Measurements from ENCODE around the gene GFOD1.

The GFOD1 gene

GRCh38 chr6:13412639-13413465 is 74.5 kb downstream of the GFOD1 start:
- H3K36me3 ChIP-seq (ENCODE audit: control insufficient read depth in 2 of 2, insufficient read depth in 2 of 2, low read length in 2 of 2) = peaks cover 0 to 2% of the 10 kb centered on the region in 2 donors
- H3K9ac ChIP-seq (ENCODE audit: low read length in 2 of 2) = peak overlapping the region in 1 of 2 donors; percentile 74
- no peaks in the 10 kb centered on the region for H3K9me3 ChIP-seq (ENCODE audit: control insufficient read depth in 2 of 2, low read length in 2 of 2)
- peak overlapping the region; percentile 6 to 40 for H3K4me3 ChIP-seq (ENCODE audit: low read length in 2 of 2)
- H3K27me3 ChIP-seq (ENCODE audit: control insufficient read depth in 1 of 2, insufficient read depth in 2 of 2, low read length in 2 of 2) = no peaks in the 10 kb centered on the region
- peaks cover 72% of the 10 kb centered on the region for H3K4me1 ChIP-seq (ENCODE audit: control insufficient read depth, insufficient read depth, low read length)
- H3K27ac ChIP-seq (ENCODE audit: low read length) = peak overlapping the region; percentile 98

DNA sequence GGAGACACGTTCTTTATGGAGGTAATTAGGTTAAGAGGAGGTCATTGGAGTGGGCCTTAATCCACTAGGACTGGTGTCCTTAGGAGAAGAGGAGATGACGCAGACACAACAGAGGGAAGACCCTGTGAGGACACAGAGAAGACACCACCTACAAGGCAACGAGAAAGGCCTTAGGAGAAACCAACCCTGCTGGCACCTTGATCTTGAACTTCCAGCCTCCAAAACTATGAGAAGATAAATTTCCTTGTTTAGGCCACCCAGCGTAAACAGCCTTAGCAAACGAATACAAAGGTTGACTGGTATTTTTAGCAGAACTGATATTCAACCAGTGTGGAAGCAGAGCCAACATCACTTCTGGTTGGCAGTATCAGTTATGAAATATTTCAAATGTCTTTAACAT is 75.2 kb downstream of the GFOD1 start:
- Histone ChIP-seq H3K36me3 (ENCODE audit: control insufficient read depth in 2 of 2, insufficient read depth in 2 of 2, low read length in 2 of 2) (peaks cover 0 to 2% of the 10 kb centered on the region in 2 donors), H3K27ac (ENCODE audit: low read length) (peak overlapping the region; percentile 98), H3K9ac (ENCODE audit: low read length in 2 of 2) (no peak overlapping the region), H3K4me3 (ENCODE audit: low read length in 2 of 2) (no peak overlapping the region), H3K4me1 (ENCODE audit: control insufficient read depth, insufficient read depth, low read length) (peaks cover 72% of the 10 kb centered on the region), H3K27me3 (ENCODE audit: control insufficient read depth in 1 of 2, insufficient read depth in 2 of 2, low read length in 2 of 2) (no peaks in the 10 kb centered on the region), H3K9me3 (ENCODE audit: control insufficient read depth in 2 of 2, low read length in 2 of 2) (no peaks in the 10 kb centered on the region)

- Histone ChIP-seq H3K36me3 (ENCODE audit: control insufficient read depth in 2 of 2, insufficient read depth in 2 of 2, low read length in 2 of 2) (peaks cover 0 to 2% of the 10 kb centered on the region in 2 donors), H3K27ac (ENCODE audit: low read length) (peak overlapping the region; percentile 98), H3K9me3 (ENCODE audit: control insufficient read depth in 2 of 2, low read length in 2 of 2) (no peaks in the 10 kb centered on the region), H3K4me1 (ENCODE audit: control insufficient read depth, insufficient read depth, low read length) (peaks cover 74% of the 10 kb centered on the region), H3K4me3 (ENCODE audit: low read length in 2 of 2) (no peak overlapping the region), H3K27me3 (ENCODE audit: control insufficient read depth in 1 of 2, insufficient read depth in 2 of 2, low read length in 2 of 2) (no peaks in the 10 kb centered on the region), H3K9ac (ENCODE audit: low read length in 2 of 2) (no peak overlapping the region)
Observed at GRCh38 chr6:13411484-13411883, 75.9 kb downstream of the GFOD1 start.

GRCh38 chr6:13409991-13410390 is 77.4 kb downstream of the GFOD1 start:
- peaks cover 70% of the 10 kb centered on the region for H3K4me1 ChIP-seq (ENCODE audit: control insufficient read depth, insufficient read depth, low read length)
- peaks cover 0 to 2% of the 10 kb centered on the region in 2 donors for H3K36me3 ChIP-seq (ENCODE audit: control insufficient read depth in 2 of 2, insufficient read depth in 2 of 2, low read length in 2 of 2)
- no peak overlapping the region for H3K4me3 ChIP-seq (ENCODE audit: low read length in 2 of 2)
- no peak overlapping the region for H3K9ac ChIP-seq (ENCODE audit: low read length in 2 of 2)
- peak overlapping the region; percentile 98 for H3K27ac ChIP-seq (ENCODE audit: low read length)
- H3K27me3 ChIP-seq (ENCODE audit: control insufficient read depth in 1 of 2, insufficient read depth in 2 of 2, low read length in 2 of 2) = no peaks in the 10 kb centered on the region
- no peaks in the 10 kb centered on the region for H3K9me3 ChIP-seq (ENCODE audit: control insufficient read depth in 2 of 2, low read length in 2 of 2)

GRCh38 chr6:13407709-13408695 is 79.4 kb downstream of the GFOD1 start:
- peaks cover 54% of the 10 kb centered on the region for H3K4me1 ChIP-seq (ENCODE audit: control insufficient read depth, insufficient read depth, low read length)
- no peaks in the 10 kb centered on the region for H3K27me3 ChIP-seq (ENCODE audit: control insufficient read depth in 1 of 2, insufficient read depth in 2 of 2, low read length in 2 of 2)
- H3K9me3 ChIP-seq (ENCODE audit: control insufficient read depth in 2 of 2, low read length in 2 of 2) = no peaks in the 10 kb centered on the region
- peaks cover 0 to 2% of the 10 kb centered on the region in 2 donors for H3K36me3 ChIP-seq (ENCODE audit: control insufficient read depth in 2 of 2, insufficient read depth in 2 of 2, low read length in 2 of 2)
- H3K4me3 ChIP-seq (ENCODE audit: low read length in 2 of 2) = no peak overlapping the region
- H3K9ac ChIP-seq (ENCODE audit: low read length in 2 of 2) = no peak overlapping the region
- peak overlapping the region; percentile 93 for H3K27ac ChIP-seq (ENCODE audit: low read length)

DNA sequence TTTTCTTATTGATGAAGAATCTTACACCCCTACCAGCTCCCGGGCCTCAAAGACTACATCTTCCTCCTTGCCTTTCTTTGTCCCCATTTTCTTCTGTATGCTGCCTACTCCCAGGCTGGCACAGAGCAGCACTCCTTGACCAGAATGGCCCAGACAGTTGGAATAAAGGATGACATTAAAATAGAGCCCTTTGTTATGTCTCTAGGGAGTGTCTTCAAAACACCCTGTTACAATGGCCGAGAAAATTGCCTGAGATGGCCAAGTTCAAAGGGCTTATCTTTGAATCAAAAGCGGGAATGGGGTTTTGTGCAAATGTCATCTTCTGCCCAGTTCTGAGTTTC is 80.1 kb downstream of the GFOD1 start:
- Histone ChIP-seq H3K27ac (ENCODE audit: low read length) (peak overlapping the region; percentile 93), H3K4me3 (ENCODE audit: low read length in 2 of 2) (no peak overlapping the region), H3K36me3 (ENCODE audit: control insufficient read depth in 2 of 2, insufficient read depth in 2 of 2, low read length in 2 of 2) (peaks cover 0 to 2% of the 10 kb centered on the region in 2 donors), H3K9ac (ENCODE audit: low read length in 2 of 2) (no peak overlapping the region), H3K9me3 (ENCODE audit: control insufficient read depth in 2 of 2, low read length in 2 of 2) (no peaks in the 10 kb centered on the region), H3K27me3 (ENCODE audit: control insufficient read depth in 1 of 2, insufficient read depth in 2 of 2, low read length in 2 of 2) (no peaks in the 10 kb centered on the region), H3K4me1 (ENCODE audit: control insufficient read depth, insufficient read depth, low read length) (peaks cover 47% of the 10 kb centered on the region)

DNA sequence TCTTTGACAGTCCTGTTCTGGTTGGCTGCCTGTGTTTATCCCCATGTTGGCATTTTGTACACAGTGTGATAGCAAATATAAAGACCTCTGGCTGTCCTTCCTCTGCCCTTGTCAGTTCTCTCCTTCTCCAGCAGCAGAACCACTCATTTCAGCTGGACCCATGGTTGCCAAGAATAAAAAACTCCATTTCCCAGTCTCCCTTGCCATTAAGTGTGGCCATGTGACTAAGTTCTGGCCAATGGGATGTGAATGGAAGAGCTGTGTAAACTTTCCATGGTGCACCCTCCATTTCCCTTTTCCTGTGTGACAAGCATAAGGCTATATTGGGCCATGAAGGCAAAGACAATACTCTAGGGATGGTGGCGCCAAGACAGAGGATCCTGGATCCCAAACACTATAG is 80.6 kb downstream of the GFOD1 start:
- no peaks in the 10 kb centered on the region for H3K36me3 ChIP-seq (ENCODE audit: control insufficient read depth in 2 of 2, insufficient read depth in 2 of 2, low read length in 2 of 2)
- H3K9me3 ChIP-seq (ENCODE audit: control insufficient read depth in 2 of 2, low read length in 2 of 2) = no peaks in the 10 kb centered on the region
- H3K4me1 ChIP-seq (ENCODE audit: control insufficient read depth, insufficient read depth, low read length) = peaks cover 43% of the 10 kb centered on the region
- H3K9ac ChIP-seq (ENCODE audit: low read length in 2 of 2) = peak overlapping the region in 1 of 2 donors; percentile 55
- H3K4me3 ChIP-seq (ENCODE audit: low read length in 2 of 2) = peak overlapping the region in 1 of 2 donors; percentile 41
- H3K27me3 ChIP-seq (ENCODE audit: control insufficient read depth in 1 of 2, insufficient read depth in 2 of 2, low read length in 2 of 2) = no peaks in the 10 kb centered on the region
- H3K27ac ChIP-seq (ENCODE audit: low read length) = peak overlapping the region; percentile 93

DNA sequence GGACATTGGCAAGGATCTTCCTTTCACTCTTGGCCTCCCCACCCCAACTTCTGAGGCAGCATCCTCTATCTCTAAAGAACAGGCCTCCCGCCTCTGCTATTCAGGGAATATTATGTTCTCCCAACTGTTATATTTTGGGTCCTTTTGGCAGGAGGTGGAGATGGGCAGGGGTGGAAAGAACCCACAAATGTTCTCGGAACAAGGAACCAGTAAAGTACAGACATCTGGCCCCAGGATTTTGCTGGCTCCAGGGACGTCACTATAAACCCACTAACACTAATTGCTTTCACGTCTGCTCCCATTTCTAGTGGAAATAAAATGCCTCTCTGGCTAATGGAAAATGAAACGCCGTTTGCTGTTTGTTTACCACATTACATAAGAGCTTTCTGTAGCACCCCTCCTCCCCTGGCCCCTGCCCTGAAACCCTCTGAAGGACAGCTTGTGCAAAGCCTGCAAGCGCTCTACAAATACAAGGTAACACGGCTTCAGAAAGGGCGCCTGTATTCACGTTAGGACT is 81.4 kb downstream of the GFOD1 start:
- H3K4me3 ChIP-seq (ENCODE audit: low read length in 2 of 2) = peak overlapping the region in 1 of 2 donors; percentile 41
- H3K36me3 ChIP-seq (ENCODE audit: control insufficient read depth in 2 of 2, insufficient read depth in 2 of 2, low read length in 2 of 2) = no peaks in the 10 kb centered on the region
- H3K27ac ChIP-seq (ENCODE audit: low read length) = peak overlapping the region; percentile 93
- no peaks in the 10 kb centered on the region for H3K9me3 ChIP-seq (ENCODE audit: control insufficient read depth in 2 of 2, low read length in 2 of 2)
- no peaks in the 10 kb centered on the region for H3K27me3 ChIP-seq (ENCODE audit: control insufficient read depth in 1 of 2, insufficient read depth in 2 of 2, low read length in 2 of 2)
- peaks cover 41% of the 10 kb centered on the region for H3K4me1 ChIP-seq (ENCODE audit: control insufficient read depth, insufficient read depth, low read length)
- H3K9ac ChIP-seq (ENCODE audit: low read length in 2 of 2) = peak overlapping the region; percentile 17 to 55

GRCh38 chr6:13404892-13405254 is 82.5 kb downstream of the GFOD1 start:
- H3K4me3 ChIP-seq (ENCODE audit: low read length in 2 of 2) = no peak overlapping the region
- no peaks in the 10 kb centered on the region for H3K27me3 ChIP-seq (ENCODE audit: control insufficient read depth in 1 of 2, insufficient read depth in 2 of 2, low read length in 2 of 2)
- H3K27ac ChIP-seq (ENCODE audit: low read length) = peak overlapping the region; percentile 46
- H3K4me1 ChIP-seq (ENCODE audit: control insufficient read depth, insufficient read depth, low read length) = peaks cover 31% of the 10 kb centered on the region
- no peaks in the 10 kb centered on the region for H3K9me3 ChIP-seq (ENCODE audit: control insufficient read depth in 2 of 2, low read length in 2 of 2)
- no peaks in the 10 kb centered on the region for H3K36me3 ChIP-seq (ENCODE audit: control insufficient read depth in 2 of 2, insufficient read depth in 2 of 2, low read length in 2 of 2)
- H3K9ac ChIP-seq (ENCODE audit: low read length in 2 of 2) = no peak overlapping the region

DNA sequence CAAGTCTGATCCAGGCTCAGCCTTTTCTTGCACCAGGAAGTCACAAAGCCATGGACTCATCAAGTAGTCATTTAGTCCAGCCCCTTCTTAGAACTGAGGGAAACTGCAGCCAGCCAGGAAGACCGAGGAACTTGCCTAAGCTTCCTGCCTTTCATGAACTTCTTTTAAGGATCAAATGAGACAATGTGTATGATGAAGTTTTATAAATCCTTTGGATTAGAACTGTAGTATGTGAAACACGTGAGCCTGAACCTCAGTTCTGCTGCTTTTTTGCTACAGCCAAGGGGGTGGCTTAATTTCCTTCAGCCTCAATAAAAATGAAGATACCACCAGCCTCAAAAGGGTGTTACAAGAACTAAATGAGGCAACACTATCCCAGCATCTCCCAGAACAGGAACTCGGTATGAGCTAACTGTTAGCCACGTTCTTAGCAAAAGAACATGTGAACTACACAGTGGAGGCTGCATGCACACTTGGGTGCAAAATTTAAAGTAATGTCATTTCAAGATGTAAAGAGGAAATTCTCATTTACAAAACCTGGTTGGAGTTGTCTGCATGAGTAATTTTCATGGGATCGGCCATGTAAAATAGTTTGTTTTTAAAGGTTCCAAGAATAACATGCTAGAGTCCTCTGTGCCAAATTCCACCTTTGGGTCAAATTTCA is 83.0 kb downstream of the GFOD1 start:
- peaks cover 35% of the 10 kb centered on the region for H3K4me1 ChIP-seq (ENCODE audit: control insufficient read depth, insufficient read depth, low read length)
- peak overlapping the region; percentile 46 for H3K27ac ChIP-seq (ENCODE audit: low read length)
- H3K36me3 ChIP-seq (ENCODE audit: control insufficient read depth in 2 of 2, insufficient read depth in 2 of 2, low read length in 2 of 2) = no peaks in the 10 kb centered on the region
- H3K9me3 ChIP-seq (ENCODE audit: control insufficient read depth in 2 of 2, low read length in 2 of 2) = no peaks in the 10 kb centered on the region
- no peak overlapping the region for H3K4me3 ChIP-seq (ENCODE audit: low read length in 2 of 2)
- no peaks in the 10 kb centered on the region for H3K27me3 ChIP-seq (ENCODE audit: control insufficient read depth in 1 of 2, insufficient read depth in 2 of 2, low read length in 2 of 2)
- no peak overlapping the region for H3K9ac ChIP-seq (ENCODE audit: low read length in 2 of 2)
